RWPE2 (cell line): Measurements from ENCODE around the gene MPRIP.
A peak's percentile ranks its signal among the peaks of the same experiment; 100 is the strongest.

ENCODE experiments used
- ATAC-seq: fragments of 200-7000 bp; cut with Tn5 transposase; 3 replicates; pipeline ENCODE4 v1.9.1; 2021; ENCODE audit warnings: low read depth
- DNase-seq: peaks from one replicate; pipeline ENCODE4 v3.0.0-alpha.2; 2020; ENCODE audit warnings: low spot score
- H3K27ac ChIP-seq: fragments of 450-650 bp; 2 replicates; pipeline ENCODE4 v1.5.1; 2017; ENCODE audit warnings: mild to moderate bottlenecking; ENCODE audit not compliant: poor library complexity, severe bottlenecking
- H3K27me3 ChIP-seq: fragments of 250-450 bp; sonication (Bioruptor Pico); 2 replicates; pipeline ENCODE4 v1.5.1; 2021; ENCODE audit warnings: mild to moderate bottlenecking, moderate library complexity; ENCODE audit not compliant: insufficient read depth, poor library complexity, severe bottlenecking
- H3K36me3 ChIP-seq: fragments of 250-450 bp; sonication (Bioruptor Pico); 2 replicates; pipeline ENCODE4 v1.5.1; 2020; ENCODE audit warnings: low read depth, mild to moderate bottlenecking, moderate library complexity
- H3K4me1 ChIP-seq: fragments of 250-450 bp; sonication (Bioruptor Pico); 2 replicates; pipeline ENCODE4 v1.5.1; 2021; ENCODE audit warnings: mild to moderate bottlenecking, moderate library complexity; ENCODE audit not compliant: insufficient read depth, poor library complexity, severe bottlenecking
- H3K4me3 ChIP-seq: fragments of 250-450 bp; sonication (Bioruptor Pico); 2 replicates; pipeline ENCODE4 v1.5.1; 2021; ENCODE audit warnings: mild to moderate bottlenecking, moderate library complexity; ENCODE audit not compliant: severe bottlenecking
- H3K9me3 ChIP-seq: fragments of 250-450 bp; sonication (Bioruptor Pico); 2 replicates; pipeline ENCODE4 v1.5.1; 2021; ENCODE audit warnings: mild to moderate bottlenecking, moderate library complexity; ENCODE audit not compliant: severe bottlenecking
- TF ChIP-seq, protein P1 (sequence below): fragments of 450-650 bp; IDR thresholded peaks from one replicate; pipeline ENCODE4 v1.5.1; 2017; ENCODE audit warnings: mild to moderate bottlenecking, moderate library complexity; ENCODE audit not compliant: poor library complexity, severe bottlenecking

MPRIP gene

DNA sequence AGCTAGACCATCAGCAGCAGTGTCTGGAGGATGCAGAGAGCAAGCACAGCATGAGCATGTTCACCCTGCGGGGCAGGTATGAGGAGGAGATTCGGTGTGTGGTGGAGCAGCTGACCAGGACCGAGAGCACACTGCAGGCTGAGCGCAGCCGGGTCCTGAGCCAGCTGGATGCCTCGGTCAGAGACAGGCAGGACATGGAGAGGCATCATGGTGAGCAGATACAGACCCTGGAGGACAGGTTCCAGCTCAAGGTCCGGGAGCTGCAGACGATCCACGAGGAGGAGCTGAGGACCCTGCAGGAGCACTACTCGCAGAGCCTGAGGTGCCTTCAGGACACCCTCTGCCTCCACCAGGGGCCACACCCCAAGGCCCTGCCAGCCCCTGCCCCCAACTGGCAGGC, 125.1 kb downstream of the MPRIP start:
- Histone ChIP-seq H3K4me3 (no peak overlapping the region), H3K27me3 (no peaks in the 10 kb centered on the region), H3K27ac (no peak overlapping the region), H3K9me3 (no peaks in the 10 kb centered on the region), H3K4me1 (peaks cover 2% of the 10 kb centered on the region), H3K36me3 (peaks cover 90% of the 10 kb centered on the region)
- TF ChIP-seq, protein P1, sequence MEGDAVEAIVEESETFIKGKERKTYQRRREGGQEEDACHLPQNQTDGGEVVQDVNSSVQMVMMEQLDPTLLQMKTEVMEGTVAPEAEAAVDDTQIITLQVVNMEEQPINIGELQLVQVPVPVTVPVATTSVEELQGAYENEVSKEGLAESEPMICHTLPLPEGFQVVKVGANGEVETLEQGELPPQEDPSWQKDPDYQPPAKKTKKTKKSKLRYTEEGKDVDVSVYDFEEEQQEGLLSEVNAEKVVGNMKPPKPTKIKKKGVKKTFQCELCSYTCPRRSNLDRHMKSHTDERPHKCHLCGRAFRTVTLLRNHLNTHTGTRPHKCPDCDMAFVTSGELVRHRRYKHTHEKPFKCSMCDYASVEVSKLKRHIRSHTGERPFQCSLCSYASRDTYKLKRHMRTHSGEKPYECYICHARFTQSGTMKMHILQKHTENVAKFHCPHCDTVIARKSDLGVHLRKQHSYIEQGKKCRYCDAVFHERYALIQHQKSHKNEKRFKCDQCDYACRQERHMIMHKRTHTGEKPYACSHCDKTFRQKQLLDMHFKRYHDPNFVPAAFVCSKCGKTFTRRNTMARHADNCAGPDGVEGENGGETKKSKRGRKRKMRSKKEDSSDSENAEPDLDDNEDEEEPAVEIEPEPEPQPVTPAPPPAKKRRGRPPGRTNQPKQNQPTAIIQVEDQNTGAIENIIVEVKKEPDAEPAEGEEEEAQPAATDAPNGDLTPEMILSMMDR: no peak
- DNase-seq (no peak), ATAC-seq (no peak)

DNA sequence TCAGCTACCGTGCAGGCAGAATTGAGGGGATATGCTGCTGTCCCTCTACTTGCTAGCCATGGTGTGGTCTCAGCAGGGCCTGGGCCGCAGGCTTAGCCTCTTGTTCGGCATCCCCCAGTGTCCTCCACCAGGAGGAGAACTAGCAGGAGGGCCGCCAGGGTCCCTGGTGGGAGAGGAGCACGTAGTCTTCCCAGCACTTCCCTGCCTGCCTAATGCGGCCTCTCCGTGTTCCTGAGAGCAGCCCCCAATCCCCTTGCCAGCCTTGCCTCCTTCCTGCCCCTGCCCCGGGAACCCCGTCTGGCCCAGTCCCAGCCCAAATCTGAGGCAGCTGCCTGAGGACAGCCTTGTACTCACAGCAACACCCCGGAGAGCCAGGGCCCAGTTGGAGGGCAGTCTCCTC, 125.7 kb downstream of the MPRIP start:
- Histone ChIP-seq H3K27me3 (no peaks in the 10 kb centered on the region), H3K36me3 (peaks cover 90% of the 10 kb centered on the region), H3K9me3 (no peaks in the 10 kb centered on the region), H3K4me1 (peaks cover 2% of the 10 kb centered on the region), H3K4me3 (no peak overlapping the region), H3K27ac (no peak overlapping the region)
- TF ChIP-seq, protein P1: no peak
- no peak for DNase-seq
- no peak for ATAC-seq

- H3K4me1 ChIP-seq: peaks cover 2% of the 10 kb centered on the region
- H3K36me3 ChIP-seq: peaks cover 91% of the 10 kb centered on the region
- no peak overlapping the region for H3K27ac ChIP-seq
These were observed 126.1 kb downstream of the MPRIP start for GRCh38 chr17:17168401-17168800.

DNA sequence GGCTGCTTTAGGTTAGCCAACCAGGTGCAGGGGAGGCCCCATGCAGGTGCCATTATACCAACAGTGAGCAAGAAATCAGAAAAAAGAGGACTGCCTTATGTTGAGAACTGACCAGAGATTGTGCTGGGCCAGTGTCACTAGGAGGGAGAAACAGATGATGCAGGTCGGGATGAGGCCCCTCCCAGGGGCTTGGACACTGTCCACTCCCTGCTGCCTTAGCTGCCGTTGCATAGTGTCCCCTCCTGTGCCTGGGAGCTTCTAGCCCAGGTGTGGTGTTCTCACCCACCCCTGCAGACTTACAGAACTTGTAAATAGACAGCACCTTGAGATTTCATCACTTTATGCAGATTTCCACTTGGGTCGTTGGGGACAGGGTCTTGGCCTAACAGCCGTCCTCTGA, 127.1 kb downstream of the MPRIP start:
- Histone ChIP-seq H3K27ac (no peak overlapping the region), H3K27me3 (no peaks in the 10 kb centered on the region), H3K9me3 (no peaks in the 10 kb centered on the region), H3K36me3 (peaks cover 91% of the 10 kb centered on the region), H3K4me3 (no peak overlapping the region), H3K4me1 (peaks cover 2% of the 10 kb centered on the region)
- DNase-seq (no peak), ATAC-seq (no peak)
- TF ChIP-seq, protein P1: no peak

More at GRCh38 chr17:17168401-17168800, 126.1 kb downstream of the MPRIP start:
- Histone ChIP-seq H3K27me3 (no peaks in the 10 kb centered on the region), H3K9me3 (no peaks in the 10 kb centered on the region), H3K4me3 (no peak overlapping the region)
- TF ChIP-seq, protein P1: no peak
- no peak for ATAC-seq
- no peak for DNase-seq

- Histone ChIP-seq H3K4me1 (peaks cover 2% of the 10 kb centered on the region), H3K27ac (peak overlapping the region; percentile 18), H3K36me3 (peaks cover 93% of the 10 kb centered on the region), H3K4me3 (no peak overlapping the region), H3K27me3 (no peaks in the 10 kb centered on the region), H3K9me3 (no peaks in the 10 kb centered on the region)
- DNase-seq (no peak), ATAC-seq (peak; percentile 23; the same call in 1 of the 3 replicates)
- TF ChIP-seq, protein P1: no peak
These were observed 128.2 kb downstream of the MPRIP start for GRCh38 chr17:17170346-17170985.
